GM19455 (cell line): ENCODE results near the gene LAMP1.
A peak's percentile ranks its signal among the peaks of the same experiment; 100 is the strongest.
"Not testable (repeated sequence)": the region's sequence is repeated elsewhere in the genome, so short reads cannot be mapped to it uniquely, and the experiment has no call there.

Experiments used
- ATAC-seq: cut with Tn5 transposase; IDR thresholded peaks from one replicate; pipeline ENCODE4 v1.9.1; 2021; ENCODE audit not compliant: unreplicated experiment

LAMP1 gene

DNA sequence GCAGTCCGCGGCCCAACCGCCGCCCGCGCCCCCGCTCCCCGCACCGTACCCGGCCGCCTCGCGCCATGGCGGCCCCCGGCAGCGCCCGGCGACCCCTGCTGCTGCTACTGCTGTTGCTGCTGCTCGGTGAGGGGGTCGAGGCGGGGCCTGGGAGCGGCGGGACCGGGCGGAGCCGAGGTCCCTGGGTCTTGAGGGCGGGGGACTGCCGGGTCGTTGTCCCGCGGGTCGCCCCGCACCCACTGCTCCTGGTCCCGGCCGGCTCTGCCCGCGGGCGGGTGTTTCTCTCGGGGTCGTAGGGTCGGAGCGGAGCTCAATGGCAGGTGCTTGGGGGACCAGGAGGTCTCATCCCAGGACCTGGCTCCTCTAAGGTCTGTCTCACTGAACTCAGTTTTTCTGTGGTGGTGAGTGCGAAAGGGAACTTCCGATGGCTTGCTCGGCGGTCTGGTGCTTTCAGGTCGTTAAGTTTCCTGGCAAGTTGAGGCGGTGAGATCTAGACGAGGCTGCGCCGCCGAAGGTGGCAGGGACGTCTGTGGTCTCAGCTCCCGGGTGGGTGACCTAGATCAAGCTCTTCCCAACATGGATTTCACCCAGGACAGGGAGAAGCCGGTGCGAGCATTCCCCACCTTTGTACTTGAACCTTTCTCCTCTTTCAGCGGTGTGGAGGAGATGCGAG is 467 bp downstream of the LAMP1 start:
- ATAC-seq, result peak; percentile 30

DNA sequence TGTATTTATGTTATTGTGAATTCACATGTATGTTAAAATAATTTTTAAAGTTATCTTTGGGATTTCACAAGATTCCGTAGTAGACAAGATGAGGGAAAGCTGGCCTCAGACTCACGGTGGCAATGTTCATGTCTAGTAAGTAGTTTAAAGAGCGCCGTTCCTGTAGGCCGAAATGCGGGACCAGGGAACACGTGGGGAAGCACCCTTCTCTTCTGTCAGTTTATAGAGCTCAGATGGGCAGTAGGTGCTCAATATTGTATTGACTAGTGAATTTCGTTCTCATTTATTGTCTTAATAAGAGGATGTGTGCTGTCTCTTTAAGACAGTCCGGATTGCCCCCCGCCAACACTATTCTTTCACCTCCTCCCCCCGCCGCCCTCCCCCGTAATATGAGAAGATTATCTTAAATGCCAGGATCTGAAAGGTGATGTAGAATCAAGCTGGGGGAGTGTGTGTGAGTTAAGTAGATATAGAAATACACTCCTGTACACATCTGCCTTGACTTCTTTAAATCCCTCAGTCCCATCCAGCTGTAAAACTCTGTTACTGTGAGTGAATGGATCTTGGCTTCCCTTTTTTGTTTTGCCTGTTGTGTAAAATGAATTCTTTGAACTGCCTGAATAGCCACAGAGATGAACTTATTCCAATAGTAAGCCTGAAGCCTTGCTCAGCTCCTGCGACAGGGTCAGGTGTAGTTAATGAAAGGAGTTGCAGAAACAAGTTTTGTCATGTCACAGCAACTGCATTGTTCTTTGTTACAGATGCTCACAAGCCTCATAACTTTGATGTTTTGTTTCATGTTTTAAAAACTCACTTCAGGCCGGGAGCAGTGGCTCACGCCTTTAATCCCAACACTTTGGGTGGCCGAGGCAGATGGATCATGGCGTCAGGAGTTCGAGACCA is 1.3 kb downstream of the LAMP1 start:
- no peak for ATAC-seq

DNA sequence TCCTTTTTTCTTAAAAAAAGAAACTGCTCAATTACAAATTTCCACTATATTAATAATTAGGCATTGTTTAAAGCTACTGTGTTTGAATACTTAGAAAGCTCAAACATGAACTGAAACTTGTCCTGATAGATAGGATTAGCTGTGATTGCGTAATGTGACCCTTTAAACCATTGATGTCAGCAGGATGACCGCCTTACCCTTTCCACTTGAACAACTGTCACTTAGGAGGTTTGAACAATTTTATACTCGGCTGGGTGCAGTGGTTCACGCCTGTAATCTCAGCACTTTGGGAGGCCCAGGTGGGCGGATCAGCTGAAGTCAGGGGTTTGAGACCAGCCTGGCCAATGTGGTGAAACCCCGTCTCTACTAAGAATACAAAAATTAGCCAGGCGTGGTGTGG is 2.9 kb downstream of the LAMP1 start:
- ATAC-seq, result no peak

DNA sequence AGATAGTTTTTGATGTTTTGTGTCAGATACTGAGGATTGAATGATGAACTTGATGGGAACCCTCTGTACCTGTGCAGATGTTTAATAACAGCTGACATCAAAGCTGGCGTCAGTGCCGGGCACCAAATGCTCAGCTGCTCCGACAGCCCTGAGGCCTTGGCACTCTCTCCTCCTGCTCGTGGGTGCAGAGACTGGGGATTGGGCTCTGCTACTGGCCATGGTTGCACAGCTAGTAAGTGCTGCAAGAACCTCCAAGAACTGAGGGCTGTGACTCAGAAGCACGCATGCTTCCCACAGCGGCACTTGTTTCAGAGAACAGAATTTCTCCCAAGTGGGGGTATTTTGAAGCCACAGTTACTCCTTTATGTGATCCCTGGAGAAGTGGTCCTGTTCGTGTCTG is 5.9 kb downstream of the LAMP1 start:
- ATAC-seq, result no peak

DNA sequence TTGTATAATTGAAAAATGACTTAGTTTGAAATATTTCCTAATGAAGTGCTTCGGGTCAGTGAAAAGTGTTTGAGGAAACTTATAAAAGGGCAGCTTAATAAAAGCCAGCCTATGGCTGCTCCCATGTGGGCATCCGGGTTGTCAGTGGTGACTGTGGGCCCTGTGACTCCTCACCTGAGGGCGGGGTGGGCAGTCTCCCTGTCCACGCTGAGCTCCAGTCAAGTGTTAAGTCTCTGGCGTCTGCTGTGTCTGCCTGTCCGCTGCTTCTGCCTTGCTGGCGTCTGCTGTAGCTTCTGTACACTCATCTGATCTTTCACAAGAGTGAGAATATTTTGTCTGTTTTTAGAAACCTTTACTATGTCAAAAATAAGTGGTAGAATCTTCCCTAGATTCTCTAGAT is 7.1 kb downstream of the LAMP1 start:
- ATAC-seq, result no peak

DNA sequence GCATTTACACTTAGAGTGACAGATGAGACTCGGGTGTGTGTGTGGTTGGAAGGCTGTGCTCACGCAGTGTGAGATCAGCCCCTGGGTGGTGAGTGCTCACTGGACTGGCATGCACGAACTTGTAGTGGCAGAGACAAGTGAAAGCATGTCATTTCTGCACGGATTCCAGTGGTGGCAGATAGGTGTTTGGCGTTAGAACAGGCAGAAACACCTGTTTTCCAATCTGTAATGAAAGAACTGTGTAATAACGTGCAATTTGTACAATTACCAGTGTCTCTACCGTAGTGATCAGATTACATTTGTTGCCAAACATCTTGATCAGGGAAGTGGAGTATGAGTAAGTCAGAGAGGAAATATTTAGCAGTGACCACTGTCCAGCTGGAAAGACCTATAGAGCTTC is 8.2 kb downstream of the LAMP1 start:
- no peak for ATAC-seq

DNA sequence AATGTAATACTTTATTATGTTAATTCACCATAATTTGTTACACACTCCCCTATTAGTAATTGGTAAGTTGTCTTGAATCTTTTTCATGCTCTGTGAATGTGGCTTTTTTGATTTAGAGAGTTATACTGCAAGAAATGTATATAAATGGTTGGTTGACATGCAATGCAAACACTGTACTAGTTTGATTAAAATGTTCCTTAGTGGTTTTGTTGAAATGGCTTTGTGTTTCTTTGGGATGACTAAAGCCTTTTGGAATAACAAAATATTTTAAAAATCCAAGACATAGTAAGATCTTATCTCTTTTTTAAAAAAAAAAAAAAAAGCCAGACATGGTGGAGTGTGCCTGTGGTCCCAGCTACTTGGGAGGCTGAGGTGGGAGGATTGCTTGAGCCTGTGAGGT is 10.5 kb downstream of the LAMP1 start:
- no peak for ATAC-seq

DNA sequence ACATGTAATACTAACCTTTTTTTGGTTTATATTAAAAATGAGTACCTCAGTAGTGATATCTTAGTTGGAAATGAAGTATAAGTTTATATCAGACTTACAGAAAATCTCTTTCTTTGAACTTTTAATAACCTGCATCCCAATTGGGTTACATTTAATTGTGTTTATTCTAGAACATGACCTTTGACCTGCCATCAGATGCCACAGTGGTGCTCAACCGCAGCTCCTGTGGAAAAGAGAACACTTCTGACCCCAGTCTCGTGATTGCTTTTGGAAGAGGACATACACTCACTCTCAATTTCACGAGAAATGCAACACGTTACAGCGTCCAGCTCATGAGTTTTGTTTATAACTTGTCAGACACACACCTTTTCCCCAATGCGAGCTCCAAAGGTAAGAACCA is 12.4 kb downstream of the LAMP1 start:
- ATAC-seq, result no peak

DNA sequence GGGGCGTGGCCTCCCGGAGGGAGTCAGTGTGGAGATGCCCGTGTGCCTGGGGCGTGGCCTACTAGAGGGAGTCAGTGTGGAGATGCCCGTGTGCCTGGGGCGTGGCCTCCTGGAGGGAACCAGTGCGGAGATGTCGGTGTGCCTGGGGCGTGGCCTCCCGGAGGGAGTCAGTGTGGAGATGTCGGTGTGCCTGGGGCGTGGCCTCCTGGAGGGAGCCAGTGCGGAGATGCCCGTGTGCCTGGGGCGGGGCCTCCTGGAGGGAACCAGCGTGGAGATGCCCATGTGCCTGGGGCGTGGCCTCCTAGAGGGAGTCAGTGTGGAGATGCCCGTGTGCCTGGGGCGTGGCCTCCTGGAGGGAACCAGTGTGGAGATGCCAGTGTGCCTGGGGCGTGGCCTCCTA is 17.1 kb downstream of the LAMP1 start:
- ATAC-seq, result not testable (repeated sequence)

DNA sequence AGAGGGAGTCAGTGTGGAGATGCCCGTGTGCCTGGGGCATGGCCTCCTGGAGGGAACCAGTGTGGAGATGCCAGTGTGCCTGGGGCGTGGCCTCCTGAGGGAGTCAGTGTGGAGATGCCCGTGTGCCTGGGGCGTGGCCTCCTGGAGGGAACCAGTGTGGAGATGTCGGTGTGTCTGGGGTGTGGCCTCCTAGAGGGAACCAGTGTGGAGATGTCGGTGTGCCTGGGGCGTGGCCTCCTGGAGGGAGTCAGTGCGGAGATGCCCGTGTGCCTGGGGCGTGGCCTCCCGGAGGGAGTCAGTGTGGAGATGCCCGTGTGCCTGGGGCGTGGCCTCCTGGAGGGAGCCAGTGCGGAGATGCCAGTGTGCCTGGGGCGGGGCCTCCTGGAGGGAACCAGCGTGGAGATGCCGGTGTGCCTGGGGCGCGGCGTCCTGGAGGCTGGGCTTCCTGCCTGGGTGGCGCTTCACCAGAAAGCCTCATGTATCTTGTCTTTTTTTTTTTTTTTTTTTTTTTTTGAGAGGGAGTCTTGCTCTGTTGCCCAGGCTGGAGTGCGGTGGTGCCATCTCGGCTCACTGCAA is 17.9 kb downstream of the LAMP1 start:
- ATAC-seq, result not testable (repeated sequence)

DNA sequence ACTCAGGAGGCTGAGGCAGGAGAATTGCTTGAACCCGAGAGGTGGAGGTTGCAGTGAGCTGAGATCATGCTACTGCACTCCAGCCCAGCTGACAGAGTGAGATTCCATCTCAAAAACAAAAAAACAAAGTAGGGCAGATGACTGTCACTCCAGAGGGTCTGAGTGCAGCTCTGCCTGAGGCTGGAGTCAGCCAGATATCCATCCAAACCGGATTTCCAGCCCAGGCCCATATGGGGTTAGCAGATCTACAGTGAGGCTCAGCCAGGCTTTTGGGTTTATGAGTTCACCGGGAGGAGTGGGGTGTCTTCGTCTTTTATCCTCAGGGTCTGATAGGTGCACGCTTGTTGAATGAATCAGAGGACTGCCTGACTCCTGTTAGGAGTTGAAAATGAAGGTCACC is 19.0 kb downstream of the LAMP1 start:
- ATAC-seq, result no peak

DNA sequence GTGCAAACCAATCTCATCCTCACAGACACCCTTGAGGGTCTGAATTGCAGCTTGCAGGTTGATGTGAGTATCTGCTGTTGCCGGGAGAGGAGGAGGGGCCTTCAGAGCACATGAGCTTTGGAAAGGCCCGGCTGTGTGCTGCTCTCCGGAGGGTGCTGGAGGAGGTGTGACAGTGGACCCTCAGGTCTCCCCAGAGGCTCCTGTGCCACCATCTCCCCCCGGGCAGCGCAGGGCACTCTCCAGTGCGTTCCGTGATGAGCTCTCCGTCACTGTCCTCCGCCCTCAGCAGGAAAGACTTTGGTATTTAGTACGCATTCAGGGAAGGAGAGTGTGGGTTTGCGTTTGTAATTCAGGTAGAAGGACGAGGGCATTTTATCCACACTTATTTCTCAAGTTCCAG is 20.0 kb downstream of the LAMP1 start:
- ATAC-seq, result no peak

DNA sequence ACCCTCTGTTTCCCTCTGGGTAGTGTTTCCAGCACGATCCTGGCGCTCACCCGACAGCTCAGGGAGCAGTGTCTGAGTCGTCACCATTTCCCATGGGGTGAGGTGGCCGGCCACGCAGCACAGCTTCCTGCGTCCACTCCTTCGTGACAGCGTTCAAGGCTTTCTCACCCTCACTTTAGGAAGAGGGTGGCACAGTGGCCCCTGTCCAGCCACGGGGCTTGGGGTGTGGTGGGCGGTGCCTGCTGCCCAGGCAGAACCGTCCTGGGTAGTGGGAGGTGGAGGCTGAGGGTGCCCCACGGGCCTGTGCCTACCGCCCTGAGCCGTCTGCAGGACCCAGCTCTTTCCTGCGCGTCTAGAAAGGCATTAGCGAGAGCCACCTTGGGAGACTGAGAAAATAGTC is 21.9 kb downstream of the LAMP1 start:
- ATAC-seq, result no peak

DNA sequence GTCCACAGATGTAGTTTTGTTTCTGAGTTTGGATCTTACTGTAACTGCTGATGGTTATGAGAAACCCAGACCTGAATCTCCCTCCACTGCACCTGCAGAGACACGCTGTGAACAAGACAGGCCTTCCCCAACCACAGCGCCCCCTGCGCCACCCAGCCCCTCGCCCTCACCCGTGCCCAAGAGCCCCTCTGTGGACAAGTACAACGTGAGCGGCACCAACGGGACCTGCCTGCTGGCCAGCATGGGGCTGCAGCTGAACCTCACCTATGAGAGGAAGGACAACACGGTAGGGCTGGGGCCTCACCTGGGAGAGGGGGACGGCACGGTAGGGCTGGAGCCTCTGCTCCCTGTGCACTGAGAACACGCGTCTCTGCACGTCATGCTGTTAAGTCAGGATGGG is 22.3 kb downstream of the LAMP1 start:
- ATAC-seq, result no peak

DNA sequence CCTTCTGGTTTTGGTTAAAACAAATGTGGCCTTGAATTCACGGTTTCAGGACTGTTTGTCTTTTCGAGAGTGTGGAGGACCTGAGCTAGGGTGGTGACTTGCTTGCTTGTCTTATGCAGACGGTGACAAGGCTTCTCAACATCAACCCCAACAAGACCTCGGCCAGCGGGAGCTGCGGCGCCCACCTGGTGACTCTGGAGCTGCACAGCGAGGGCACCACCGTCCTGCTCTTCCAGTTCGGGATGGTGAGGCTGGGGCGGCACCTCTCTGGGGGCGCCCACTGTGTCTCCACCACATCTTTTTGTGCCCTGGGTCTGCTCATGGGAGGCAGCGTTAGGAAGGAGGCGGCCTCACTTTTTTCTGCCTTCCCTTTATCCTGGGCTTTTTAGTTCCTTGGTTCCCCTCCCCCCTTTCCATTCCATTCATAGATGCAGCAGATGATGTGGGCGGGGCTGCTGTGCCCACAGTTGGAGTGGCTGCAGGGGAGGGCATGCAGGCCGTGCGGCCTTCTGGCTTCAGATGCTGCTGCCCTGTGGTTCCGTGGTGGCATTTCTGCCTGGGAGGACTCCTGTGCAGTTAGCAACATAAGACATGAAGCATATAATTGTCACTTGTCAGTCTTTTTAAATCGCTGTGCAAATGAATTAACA is 23.3 kb downstream of the LAMP1 start:
- ATAC-seq, result no peak

DNA sequence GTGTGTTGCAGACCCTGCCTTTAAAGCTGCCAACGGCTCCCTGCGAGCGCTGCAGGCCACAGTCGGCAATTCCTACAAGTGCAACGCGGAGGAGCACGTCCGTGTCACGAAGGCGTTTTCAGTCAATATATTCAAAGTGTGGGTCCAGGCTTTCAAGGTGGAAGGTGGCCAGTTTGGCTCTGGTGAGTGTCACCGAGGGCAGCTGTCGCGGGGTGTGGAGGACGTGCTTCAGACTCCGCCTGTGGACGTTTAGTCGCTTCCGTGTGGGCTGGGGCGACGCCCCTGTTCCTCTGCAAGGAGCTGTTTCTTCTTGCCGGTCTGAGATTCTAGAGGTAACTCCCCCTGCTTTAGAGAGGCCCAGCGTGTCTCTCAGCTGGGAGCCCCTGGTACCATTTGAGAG is 24.5 kb downstream of the LAMP1 start:
- ATAC-seq, result no peak

DNA sequence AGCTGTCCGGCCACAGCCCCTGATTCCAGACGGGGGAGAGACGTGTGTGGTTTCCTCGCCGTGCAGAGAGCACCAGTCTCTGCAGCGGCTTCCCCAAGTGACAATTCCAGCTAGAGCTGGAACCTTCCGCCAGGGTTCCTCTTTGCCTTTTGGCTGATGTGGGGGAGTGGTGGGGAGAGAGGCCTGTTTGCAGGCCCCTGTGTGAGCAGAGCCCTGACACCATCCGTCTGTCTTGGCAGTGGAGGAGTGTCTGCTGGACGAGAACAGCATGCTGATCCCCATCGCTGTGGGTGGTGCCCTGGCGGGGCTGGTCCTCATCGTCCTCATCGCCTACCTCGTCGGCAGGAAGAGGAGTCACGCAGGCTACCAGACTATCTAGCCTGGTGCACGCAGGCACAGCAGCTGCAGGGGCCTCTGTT is 25.0 kb downstream of the LAMP1 start:
- no peak for ATAC-seq

DNA sequence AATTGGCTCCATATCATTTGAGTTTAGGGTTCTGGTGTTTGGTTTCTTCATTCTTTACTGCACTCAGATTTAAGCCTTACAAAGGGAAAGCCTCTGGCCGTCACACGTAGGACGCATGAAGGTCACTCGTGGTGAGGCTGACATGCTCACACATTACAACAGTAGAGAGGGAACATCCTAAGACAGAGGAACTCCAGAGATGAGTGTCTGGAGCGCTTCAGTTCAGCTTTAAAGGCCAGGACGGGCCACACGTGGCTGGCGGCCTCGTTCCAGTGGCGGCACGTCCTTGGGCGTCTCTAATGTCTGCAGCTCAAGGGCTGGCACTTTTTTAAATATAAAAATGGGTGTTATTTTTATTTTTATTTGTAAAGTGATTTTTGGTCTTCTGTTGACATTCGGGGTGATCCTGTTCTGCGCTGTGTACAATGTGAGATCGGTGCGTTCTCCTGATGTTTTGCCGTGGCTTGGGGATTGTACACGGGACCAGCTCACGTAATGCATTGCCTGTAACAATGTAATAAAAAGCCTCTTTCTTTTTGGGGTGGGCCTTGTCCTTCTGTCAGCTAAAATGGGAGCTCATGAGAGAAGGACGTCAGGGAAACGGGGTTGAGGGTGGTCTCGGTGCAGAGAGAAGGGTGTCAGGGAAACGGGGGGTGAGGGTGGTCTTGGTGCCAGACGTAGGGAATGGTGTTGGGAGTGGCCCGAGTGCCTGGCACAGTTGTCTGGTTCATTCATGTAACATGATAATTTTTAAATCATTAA is 26.0 kb downstream of the LAMP1 start:
- no peak for ATAC-seq

DNA sequence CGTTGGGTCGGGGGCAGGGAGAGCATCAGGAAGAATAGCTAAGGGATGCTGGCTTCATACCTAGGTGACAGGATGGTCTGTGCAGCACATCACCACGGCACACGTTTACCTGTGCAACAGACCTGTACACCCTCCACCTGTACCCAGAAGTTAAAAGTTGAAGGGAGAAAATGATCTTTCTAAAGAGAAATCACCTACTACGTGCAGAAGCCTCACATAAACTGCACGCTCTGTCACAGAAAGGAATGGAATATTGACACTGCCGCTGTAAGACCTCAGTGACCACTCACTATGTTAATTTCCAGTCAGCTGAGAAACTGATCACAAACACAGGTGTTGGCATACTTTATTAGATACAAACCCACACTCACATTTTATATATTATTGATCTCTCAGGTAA is 26.8 kb downstream of the LAMP1 start:
- ATAC-seq, result no peak

DNA sequence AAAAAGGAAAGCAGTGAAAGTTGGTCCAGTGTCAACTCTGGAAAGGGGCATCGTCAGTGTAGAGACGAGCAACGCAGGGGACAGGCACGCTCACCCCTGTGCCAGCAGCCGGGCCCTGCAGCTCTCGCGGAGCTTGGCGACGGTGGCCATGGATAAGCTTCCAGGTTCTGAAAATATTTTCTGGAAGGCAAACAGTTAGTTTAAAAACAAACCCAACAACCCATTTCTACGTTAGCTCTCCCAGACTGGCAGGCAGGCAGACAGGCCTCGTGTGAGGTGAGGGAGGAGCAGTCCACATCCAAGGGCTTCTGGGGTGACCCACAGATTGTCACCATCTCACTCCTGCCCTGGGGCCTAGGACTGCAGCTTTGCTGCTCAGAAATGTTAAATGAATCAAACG is 27.4 kb downstream of the LAMP1 start:
- no peak for ATAC-seq

DNA sequence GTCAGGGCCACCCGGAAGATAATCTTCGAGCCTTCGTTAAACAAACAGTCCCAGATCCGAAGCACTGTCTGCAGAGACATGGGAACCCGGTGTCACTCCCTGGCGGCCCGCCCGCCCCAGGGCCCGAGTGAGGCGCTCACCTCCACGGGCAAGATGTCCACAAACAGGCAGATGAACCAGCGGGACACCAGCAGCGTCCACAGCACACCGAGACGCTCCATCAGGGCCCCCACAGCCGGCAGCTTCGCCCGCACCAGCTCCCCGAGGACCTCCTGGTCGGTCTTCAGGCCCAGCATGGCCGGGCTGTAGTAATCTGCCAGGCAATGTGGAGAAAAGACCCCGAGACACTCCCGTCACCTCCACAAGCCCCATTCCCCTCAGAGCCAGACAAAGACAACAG is 28.7 kb downstream of the LAMP1 start:
- ATAC-seq, result no peak
